ENCODE results near the gene TRABD2B. TPM values are rescaled to one million over a fixed set of nuclear protein-coding genes. Genes with fewer than 3 reads are reported as not detected.

The TRABD2B gene
- total RNA-seq, 1 experiment from 2014 or later = 0.05 TPM

DNA sequence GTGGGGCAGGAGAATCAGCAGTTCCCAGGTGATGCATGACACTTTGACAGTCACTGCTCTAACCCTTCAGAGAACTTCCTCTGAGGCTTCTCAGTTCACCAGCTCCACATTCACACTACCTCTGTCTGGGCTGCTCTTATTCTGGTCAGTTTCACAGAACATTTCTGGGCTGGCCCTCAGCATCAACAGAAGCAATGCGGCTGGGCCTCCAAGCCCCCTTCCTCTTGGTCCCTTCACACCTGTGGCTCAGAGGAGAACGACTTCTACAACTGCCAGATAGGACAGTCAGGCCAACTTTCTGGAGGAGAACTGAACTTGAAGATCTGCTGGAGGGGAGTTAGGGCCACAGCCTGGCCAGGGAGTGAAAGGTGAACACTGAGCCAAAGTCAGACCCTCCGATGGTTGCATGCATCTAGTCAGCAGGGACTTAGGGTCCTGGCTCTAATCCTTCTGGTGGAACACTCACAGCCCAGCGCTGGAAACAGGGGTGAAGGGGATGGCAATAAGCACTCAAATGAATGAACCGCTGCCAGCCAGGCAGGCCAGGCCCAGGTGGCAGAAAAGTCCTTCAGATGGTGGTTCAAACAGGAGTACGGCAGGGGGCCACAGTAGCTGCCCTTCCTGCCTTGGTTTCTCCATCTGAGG, 285.2 kb downstream of the TRABD2B start:
- no peaks in the 10 kb centered on the region for H4K20me1 ChIP-seq (ENCODE audit: insufficient read depth)
- H3K4me3 ChIP-seq (replicated peaks in 1 of 2; ENCODE audit: low read depth in 1 of 2, low read length in 2 of 2) = no peak overlapping the region
- intact Hi-C loops (cut with micrococcal nuclease) = loop anchor here (5.0 kb wide), 1 partner anchor 535 kb away; no protein-coding TSS in a partner anchor
- TF ChIP-seq, protein P1, sequence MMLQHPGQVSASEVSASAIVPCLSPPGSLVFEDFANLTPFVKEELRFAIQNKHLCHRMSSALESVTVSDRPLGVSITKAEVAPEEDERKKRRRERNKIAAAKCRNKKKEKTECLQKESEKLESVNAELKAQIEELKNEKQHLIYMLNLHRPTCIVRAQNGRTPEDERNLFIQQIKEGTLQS (IDR thresholded peaks at IDR 0.05) = no peak
- TF ChIP-seq ZNF274 (IDR thresholded peaks at IDR 0.05; ENCODE audit: low read depth, low read length) (no peak), JUND (IDR thresholded peaks at IDR 0.05) (no peak), CEBPB (IDR thresholded peaks at IDR 0.05; ENCODE audit: low read depth) (no peak), RAD21 (IDR thresholded peaks at IDR 0.05; ENCODE audit: low read depth) (no peak), EZH2 (IDR thresholded peaks at IDR 0.05) (no peak), SIN3A (IDR thresholded peaks at IDR 0.05; ENCODE audit: low read depth) (no peak), SRF (IDR thresholded peaks at IDR 0.05; ENCODE audit: low read depth) (no peak), EGR1 (IDR thresholded peaks at IDR 0.05; ENCODE audit: low read depth) (no peak)
- H3K36me3 ChIP-seq (ENCODE audit: control insufficient read depth in 1 of 2, insufficient read depth in 2 of 2, low read length in 2 of 2) = no peaks in the 10 kb centered on the region
- H3K9ac ChIP-seq (ENCODE audit: low read length) = no peak overlapping the region
- POLR2A ChIA-PET = no interaction called here
- no peaks in the 10 kb centered on the region for H3K79me2 ChIP-seq (ENCODE audit: insufficient read depth, low read length)
- RAD21 ChIA-PET (ENCODE audit: low non-redundant PET in 1 of 2, low total read pairs in 2 of 2, uncharacterized antibody in 2 of 2, unreplicated experiment in 2 of 2) = no interaction called here
- no peak overlapping the region for H2AFZ ChIP-seq (ENCODE audit: low read depth, low read length, poor library complexity, severe bottlenecking)
- H3K9me3 ChIP-seq (ENCODE audit: control insufficient read depth in 1 of 2, insufficient read depth in 1 of 2, low read depth in 1 of 2, low read length in 2 of 2) = no peaks in the 10 kb centered on the region
- no TSS peak for BruUV-seq (replicated peaks)
- H3K27me3 ChIP-seq (ENCODE audit: insufficient read depth, low read length) = peaks cover 42% of the 10 kb centered on the region
- no peak for DNase-seq (ENCODE audit: low read depth, low spot score)
- peaks cover 0 to 18% of the 10 kb centered on the region in 2 experiments; a peak in 1 of 4 replicates for H3K4me1 ChIP-seq (ENCODE audit: control insufficient read depth in 1 of 2, insufficient read depth in 2 of 2, low read length in 2 of 2)
- H3K9me2 ChIP-seq (ENCODE audit: insufficient read depth) = no peaks in the 10 kb centered on the region
- H3K4me2 ChIP-seq (ENCODE audit: low read length) = no peak overlapping the region
- ATAC-seq = no peak
- no peak overlapping the region for H3K27ac ChIP-seq (ENCODE audit: low read depth, low read length)
- CTCF ChIA-PET = interaction anchor here (5.3 kb wide), 1 partner anchor 275 kb away, joined by 75 read pairs; the partner anchor contains the start of gene FOXD2

DNA sequence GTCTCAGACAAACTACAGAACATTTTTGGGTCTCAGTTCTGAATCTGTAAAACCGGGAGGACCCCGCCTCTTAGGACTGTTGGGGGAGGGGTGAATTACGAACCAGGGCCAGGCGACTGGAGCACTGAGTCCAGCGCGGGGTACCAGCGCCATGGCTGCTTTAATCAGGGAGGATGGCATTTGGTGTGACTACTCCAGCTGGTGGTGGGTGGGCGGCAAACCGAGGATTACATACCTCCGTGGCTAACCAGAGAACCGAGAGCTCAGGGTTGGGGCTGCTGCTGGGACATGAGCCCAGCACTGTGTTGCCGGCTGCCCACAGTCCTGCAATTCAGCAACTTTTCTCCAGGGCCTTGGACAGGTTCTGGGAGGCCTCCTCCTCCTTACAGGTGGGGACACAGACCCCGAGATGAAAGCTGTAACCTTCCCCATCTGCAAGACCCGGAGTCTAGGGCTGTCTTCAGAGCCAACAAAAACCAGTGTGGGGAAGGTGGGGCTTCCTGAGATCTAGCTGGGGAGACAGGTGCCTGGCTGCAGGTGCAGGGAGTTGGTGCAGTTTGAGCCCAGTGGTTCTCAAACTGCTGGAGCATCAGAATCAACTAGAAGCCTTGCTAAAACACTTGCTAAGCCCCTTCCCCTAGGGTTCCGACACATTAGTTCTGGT, 285.9 kb downstream of the TRABD2B start:
- Histone ChIP-seq H3K4me3 (replicated peaks in 1 of 2; ENCODE audit: low read depth in 1 of 2, low read length in 2 of 2) (no peak overlapping the region), H3K79me2 (ENCODE audit: insufficient read depth, low read length) (no peaks in the 10 kb centered on the region), H3K9ac (ENCODE audit: low read length) (no peak overlapping the region), H4K20me1 (ENCODE audit: insufficient read depth) (no peaks in the 10 kb centered on the region), H3K36me3 (ENCODE audit: control insufficient read depth in 1 of 2, insufficient read depth in 2 of 2, low read length in 2 of 2) (no peaks in the 10 kb centered on the region), H3K27ac (ENCODE audit: low read depth, low read length) (no peak overlapping the region), H3K9me3 (ENCODE audit: control insufficient read depth in 1 of 2, insufficient read depth in 1 of 2, low read depth in 1 of 2, low read length in 2 of 2) (no peaks in the 10 kb centered on the region), H3K4me2 (ENCODE audit: low read length) (no peak overlapping the region), H3K27me3 (ENCODE audit: insufficient read depth, low read length) (peaks cover 36% of the 10 kb centered on the region), H2AFZ (ENCODE audit: low read depth, low read length, poor library complexity, severe bottlenecking) (peak overlapping the region; percentile 36), H3K4me1 (ENCODE audit: control insufficient read depth in 1 of 2, insufficient read depth in 2 of 2, low read length in 2 of 2) (peaks cover 0 to 18% of the 10 kb centered on the region in 2 experiments; a peak in 1 of 4 replicates), H3K9me2 (ENCODE audit: insufficient read depth) (no peaks in the 10 kb centered on the region)
- ChIA-PET CTCF (interaction anchor here (0.5 to 5.3 kb wide), 5 partner anchors 152 to 322 kb away, joined by 3 to 75 read pairs (median 5); partner anchors contain the start of gene FOXD2), POLR2A (interaction anchor here (1.3 kb wide), 1 partner anchor 274 kb away, joined by 5 read pairs; the partner anchor contains the start of gene FOXD2), RAD21 (ENCODE audit: low non-redundant PET in 1 of 2, low total read pairs in 2 of 2, uncharacterized antibody in 2 of 2, unreplicated experiment in 2 of 2) (interaction anchor here in 1 of 2 experiments (1.2 kb wide), 1 partner anchor 274 kb away, joined by 4 read pairs; the partner anchor contains the start of gene FOXD2)
- no peak for ATAC-seq
- no peak for DNase-seq (ENCODE audit: low read depth, low spot score)
- intact Hi-C loops (cut with micrococcal nuclease) = loop anchor here (5.0 kb wide), 1 partner anchor 534 kb away; no protein-coding TSS in a partner anchor
- BruUV-seq (replicated peaks) = no TSS peak
- TF ChIP-seq EZH2 (IDR thresholded peaks at IDR 0.05) = no peak
- no peak for TF ChIP-seq ELF1 (IDR thresholded peaks at IDR 0.05; ENCODE audit: borderline replicate concordance, low read depth)
- TF ChIP-seq, protein P2, sequence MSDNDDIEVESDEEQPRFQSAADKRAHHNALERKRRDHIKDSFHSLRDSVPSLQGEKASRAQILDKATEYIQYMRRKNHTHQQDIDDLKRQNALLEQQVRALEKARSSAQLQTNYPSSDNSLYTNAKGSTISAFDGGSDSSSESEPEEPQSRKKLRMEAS (IDR thresholded peaks at IDR 0.05) = no peak
- no peak for TF ChIP-seq FOSL1 (IDR thresholded peaks at IDR 0.05; ENCODE audit: low read depth)
- no peak for TF ChIP-seq POLR2AphosphoS5 (IDR thresholded peaks at IDR 0.05; ENCODE audit: low read depth, low read length)
- TF ChIP-seq YY1 (IDR thresholded peaks at IDR 0.05; ENCODE audit: extremely low read depth, insufficient replicate concordance, low read depth, low read length) = no peak
- no peak for TF ChIP-seq ZNF274 (IDR thresholded peaks at IDR 0.05; ENCODE audit: low read depth, low read length)
- TF ChIP-seq POLR2A (IDR thresholded peaks at IDR 0.05; ENCODE audit: borderline replicate concordance, extremely low read depth, insufficient read depth, insufficient read length) = no peak
- TF ChIP-seq SP1 (IDR thresholded peaks at IDR 0.05; ENCODE audit: low read depth) = no peak
- no peak for TF ChIP-seq JUND (IDR thresholded peaks at IDR 0.05)
- no peak for TF ChIP-seq CEBPB (IDR thresholded peaks at IDR 0.05; ENCODE audit: low read depth)

All from HCT116 (cell line).